OCI-LY1 (cell line): ENCODE results near the gene CORO1C.

ENCODE experiments used
- H2AFZ ChIP-seq: fragments of 200-600 bp; sonication (generic), shearing (Covaris generic); 2 replicates; pipeline ENCODE4 v1.6.0; 2014; ENCODE audit warnings: antibody characterized with exemption, mild to moderate bottlenecking, low read length
- H3F3A ChIP-seq: fragments of 200-600 bp; sonication (generic), shearing (Covaris generic); 2 replicates; pipeline ENCODE4 v1.6.0; 2014; ENCODE audit warnings: mild to moderate bottlenecking, antibody characterized with exemption, low read length, moderate library complexity; ENCODE audit not compliant: insufficient read depth
- H3K27ac ChIP-seq: fragments of 200-600 bp; sonication (generic); 2 replicates; pipeline ENCODE4 v1.5.1; 2014; ENCODE audit warnings: low read length, mixed run types, mild to moderate bottlenecking, low read depth; ENCODE audit not compliant: poor library complexity, severe bottlenecking
- H3K27me3 ChIP-seq: fragments of 200-600 bp; sonication (generic); 2 replicates; pipeline ENCODE4 v1.6.0; 2014; ENCODE audit warnings: antibody characterized with exemption, mild to moderate bottlenecking, low read length, moderate library complexity; ENCODE audit not compliant: insufficient read depth
- H3K36me3 ChIP-seq: fragments of 200-600 bp; sonication (generic); 2 replicates; pipeline ENCODE4 v1.6.1; 2014; ENCODE audit warnings: mild to moderate bottlenecking, antibody characterized with exemption, low read length, moderate library complexity, mixed read lengths; ENCODE audit not compliant: insufficient read depth
- H3K4me1 ChIP-seq: fragments of 200-600 bp; sonication (generic); 2 replicates; pipeline ENCODE4 v1.5.1; 2014; ENCODE audit warnings: mild to moderate bottlenecking, low read length, moderate library complexity; ENCODE audit not compliant: insufficient read depth, severe bottlenecking
- H3K4me2 ChIP-seq: fragments of 200-600 bp; sonication (generic), shearing (Covaris generic); 2 replicates; pipeline ENCODE4 v1.6.1; 2014; ENCODE audit warnings: low read length
- H3K4me3 ChIP-seq: fragments of 200-600 bp; sonication (generic); 2 replicates; pipeline ENCODE4 v1.5.1; 2014; ENCODE audit warnings: low read length, low read depth, mild to moderate bottlenecking, mixed read lengths; ENCODE audit not compliant: poor library complexity, severe bottlenecking
- H3K79me2 ChIP-seq: fragments of 200-600 bp; shearing (Covaris generic); 2 replicates; pipeline ENCODE4 v1.6.1; 2016; ENCODE audit warnings: mixed run types, low read length, mixed read lengths; ENCODE audit not compliant: insufficient read depth
- H3K9ac ChIP-seq: fragments of 200-600 bp; sonication (generic), shearing (Covaris generic); 2 replicates; pipeline ENCODE4 v1.6.1; 2014; ENCODE audit warnings: mild to moderate bottlenecking, low read length, mixed read lengths
- H3K9me2 ChIP-seq: fragments of 200-600 bp; sonication (generic), shearing (Covaris generic); 2 replicates; pipeline ENCODE4 v1.6.1; 2014; ENCODE audit warnings: low read depth, mild to moderate bottlenecking, low read length, mixed read lengths
- H3K9me3 ChIP-seq: fragments of 200-600 bp; shearing (Covaris generic); 2 replicates; pipeline ENCODE4 v1.6.1; 2014; ENCODE audit warnings: low read length, mixed read lengths
- H4K20me1 ChIP-seq: fragments of 200-600 bp; sonication (generic), shearing (Covaris generic); 2 replicates; pipeline ENCODE4 v1.6.0; 2016; ENCODE audit warnings: mild to moderate bottlenecking, low read length; ENCODE audit not compliant: insufficient read depth
- EZH2 ChIP-seq: fragments of 200-600 bp; sonication (generic), shearing (Covaris generic); IDR thresholded peaks from 2 replicates; pipeline ENCODE4 v1.8.0; 2017; ENCODE audit warnings: borderline replicate concordance, mixed run types, mild to moderate bottlenecking, antibody characterized with exemption, low read length, moderate library complexity, mixed read lengths
- TF ChIP-seq, protein P1 (sequence below): fragments of 200-600 bp; sonication (generic), shearing (Covaris generic); IDR thresholded peaks from 2 replicates; pipeline ENCODE4 v1.5.1; 2017; ENCODE audit warnings: mild to moderate bottlenecking, antibody characterized with exemption, low read length, moderate library complexity, mixed read lengths

Gene CORO1C

DNA sequence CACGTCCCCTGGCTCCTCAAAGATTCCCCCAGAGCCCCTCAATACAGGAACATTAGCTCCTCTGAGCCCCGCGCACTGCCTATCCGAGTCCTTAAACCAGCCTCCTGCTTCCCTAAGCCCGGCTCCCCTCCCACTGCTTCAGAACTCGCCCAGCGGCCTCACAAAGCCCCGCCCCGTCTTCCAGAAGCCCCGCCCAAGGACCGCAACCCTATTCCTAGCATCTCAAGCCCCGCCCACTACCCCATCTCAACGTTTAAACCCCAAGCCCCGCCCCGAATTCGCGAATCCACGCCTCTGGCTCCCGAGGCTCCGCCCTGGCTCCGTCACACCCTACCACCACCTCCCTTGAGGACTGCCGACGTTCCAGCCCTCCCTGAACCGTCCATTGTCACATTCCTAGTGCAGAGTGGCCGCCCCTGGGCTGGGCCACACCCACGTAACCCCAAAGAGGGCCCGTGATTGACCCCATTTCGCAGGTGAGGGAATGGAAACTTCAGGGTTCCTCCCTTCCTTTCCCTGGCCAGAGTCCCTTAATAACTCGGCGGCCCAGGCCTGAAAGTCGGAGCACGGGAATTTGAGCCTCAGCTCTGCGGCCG is 646 bp upstream of the CORO1C start:
- H3K27ac ChIP-seq, result peak overlapping the region; percentile 66
- H3K9me3 ChIP-seq, result no peaks in the 10 kb centered on the region
- H3K4me1 ChIP-seq, result peaks cover 27% of the 10 kb centered on the region
- no peaks in the 10 kb centered on the region for H3K79me2 ChIP-seq
- no peaks in the 10 kb centered on the region for H4K20me1 ChIP-seq
- peak overlapping the region; percentile 93 for H3K4me3 ChIP-seq
- H3K4me2 ChIP-seq, result peak overlapping the region; percentile 86
- H3F3A ChIP-seq, result no peaks in the 10 kb centered on the region
- no peaks in the 10 kb centered on the region; the same call in 1 of the 2 replicates for H3K36me3 ChIP-seq
- no peak for TF ChIP-seq EZH2
- TF ChIP-seq, protein P1, sequence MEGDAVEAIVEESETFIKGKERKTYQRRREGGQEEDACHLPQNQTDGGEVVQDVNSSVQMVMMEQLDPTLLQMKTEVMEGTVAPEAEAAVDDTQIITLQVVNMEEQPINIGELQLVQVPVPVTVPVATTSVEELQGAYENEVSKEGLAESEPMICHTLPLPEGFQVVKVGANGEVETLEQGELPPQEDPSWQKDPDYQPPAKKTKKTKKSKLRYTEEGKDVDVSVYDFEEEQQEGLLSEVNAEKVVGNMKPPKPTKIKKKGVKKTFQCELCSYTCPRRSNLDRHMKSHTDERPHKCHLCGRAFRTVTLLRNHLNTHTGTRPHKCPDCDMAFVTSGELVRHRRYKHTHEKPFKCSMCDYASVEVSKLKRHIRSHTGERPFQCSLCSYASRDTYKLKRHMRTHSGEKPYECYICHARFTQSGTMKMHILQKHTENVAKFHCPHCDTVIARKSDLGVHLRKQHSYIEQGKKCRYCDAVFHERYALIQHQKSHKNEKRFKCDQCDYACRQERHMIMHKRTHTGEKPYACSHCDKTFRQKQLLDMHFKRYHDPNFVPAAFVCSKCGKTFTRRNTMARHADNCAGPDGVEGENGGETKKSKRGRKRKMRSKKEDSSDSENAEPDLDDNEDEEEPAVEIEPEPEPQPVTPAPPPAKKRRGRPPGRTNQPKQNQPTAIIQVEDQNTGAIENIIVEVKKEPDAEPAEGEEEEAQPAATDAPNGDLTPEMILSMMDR, result no peak
- H3K9me2 ChIP-seq, result no peaks in the 10 kb centered on the region
- H3K27me3 ChIP-seq, result no peaks in the 10 kb centered on the region
- peak overlapping the region; percentile 77 for H3K9ac ChIP-seq
- no peak overlapping the region for H2AFZ ChIP-seq

DNA sequence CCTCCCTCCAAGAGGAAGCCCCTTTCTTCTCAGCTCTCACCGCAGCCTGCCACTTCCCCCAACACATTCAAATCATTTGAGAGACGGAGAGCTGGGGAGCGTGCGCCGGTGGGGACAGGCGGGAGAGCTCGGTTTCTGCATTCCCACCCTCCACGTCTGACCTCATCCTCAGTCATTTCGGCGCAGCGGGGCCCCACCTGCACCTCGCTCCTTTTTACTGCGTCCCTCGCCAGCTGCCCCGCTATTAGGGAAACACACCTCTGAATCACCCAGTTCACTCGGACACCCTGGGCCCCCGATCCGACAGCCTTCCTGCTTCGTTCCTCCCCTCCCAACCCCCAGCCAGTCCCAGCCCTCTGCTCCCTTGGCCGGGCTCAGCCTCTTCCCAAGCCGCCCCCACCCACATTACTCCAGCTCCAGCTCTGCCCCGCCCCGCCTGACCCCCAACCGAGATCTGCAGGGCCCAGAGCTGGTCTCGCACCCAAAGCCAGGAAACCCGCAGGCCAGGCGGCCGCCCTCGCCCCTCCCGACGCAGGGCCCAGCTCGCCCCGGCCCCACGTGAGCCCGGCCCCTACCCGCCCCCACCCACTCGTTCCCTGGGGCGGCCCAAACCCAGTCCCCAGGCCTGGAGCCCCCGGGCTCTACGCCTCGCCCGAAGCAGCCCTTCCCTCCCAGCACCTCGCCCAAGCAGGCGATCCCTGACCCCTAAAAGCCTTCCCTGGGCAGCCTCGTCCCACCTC is 783 bp downstream of the CORO1C start:
- peak overlapping the region; percentile 84 for H3K4me2 ChIP-seq
- no peaks in the 10 kb centered on the region; the same call in 1 of the 2 replicates for H3K36me3 ChIP-seq
- no peaks in the 10 kb centered on the region for H4K20me1 ChIP-seq
- no peak for TF ChIP-seq EZH2
- TF ChIP-seq, protein P1, result no peak
- H3K9me2 ChIP-seq, result no peaks in the 10 kb centered on the region
- H3K9me3 ChIP-seq, result no peaks in the 10 kb centered on the region
- peak overlapping the region; percentile 7 for H3K27ac ChIP-seq
- peak overlapping the region; percentile 93 for H3K4me3 ChIP-seq
- peak overlapping the region; percentile 88 for H3K9ac ChIP-seq
- H3K4me1 ChIP-seq, result peaks cover 27% of the 10 kb centered on the region
- H3K79me2 ChIP-seq, result no peaks in the 10 kb centered on the region
- H2AFZ ChIP-seq, result no peak overlapping the region
- H3K27me3 ChIP-seq, result no peaks in the 10 kb centered on the region
- H3F3A ChIP-seq, result no peaks in the 10 kb centered on the region

DNA sequence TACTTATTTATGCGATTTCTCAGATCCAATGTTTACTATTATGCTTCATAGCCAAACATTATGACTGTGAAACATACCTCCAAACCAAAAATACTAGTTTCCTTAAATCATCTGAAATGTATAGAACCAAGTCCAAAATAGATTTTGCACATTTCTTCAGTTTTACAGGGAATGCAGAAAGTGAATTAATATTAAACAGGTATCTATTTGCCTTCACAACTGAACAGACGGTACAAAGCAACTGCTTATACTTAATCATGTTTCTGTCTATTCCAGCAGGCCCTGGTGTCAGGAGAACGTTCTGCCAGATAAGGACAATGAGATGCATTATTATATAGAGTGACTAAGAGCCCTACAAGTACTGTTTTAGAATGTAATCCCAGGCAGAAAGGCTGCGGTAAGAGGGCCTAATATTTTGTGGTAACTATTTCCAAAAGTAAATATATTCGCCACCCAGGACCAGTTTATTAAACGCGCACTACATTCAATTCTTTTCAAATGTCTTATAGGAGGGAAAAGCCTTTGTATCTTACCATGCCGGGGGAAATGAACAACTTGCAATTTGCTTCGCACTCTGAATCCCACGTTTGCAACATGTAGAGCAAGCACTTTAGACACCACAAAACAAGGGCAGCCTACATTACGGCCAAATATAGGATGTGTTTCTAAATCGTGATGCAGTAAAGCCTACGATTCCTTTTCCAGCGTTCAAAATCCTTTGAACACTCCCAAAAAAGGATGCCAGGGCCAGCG is 1.5 kb downstream of the CORO1C start:
- H3K4me1 ChIP-seq, result peaks cover 27% of the 10 kb centered on the region
- H3K36me3 ChIP-seq, result no peaks in the 10 kb centered on the region; the same call in 1 of the 2 replicates
- peak overlapping the region; percentile 7 for H3K27ac ChIP-seq
- H3K79me2 ChIP-seq, result no peaks in the 10 kb centered on the region
- H3K27me3 ChIP-seq, result no peaks in the 10 kb centered on the region
- H3K9me2 ChIP-seq, result no peaks in the 10 kb centered on the region
- peak overlapping the region; percentile 84 for H3K4me2 ChIP-seq
- H2AFZ ChIP-seq, result no peak overlapping the region
- TF ChIP-seq EZH2, result no peak
- TF ChIP-seq, protein P1, result no peak
- H4K20me1 ChIP-seq, result no peaks in the 10 kb centered on the region
- H3K9ac ChIP-seq, result peak overlapping the region; percentile 88
- H3K9me3 ChIP-seq, result no peaks in the 10 kb centered on the region
- H3K4me3 ChIP-seq, result peak overlapping the region; percentile 93
- H3F3A ChIP-seq, result no peaks in the 10 kb centered on the region
